WTC11 (cell line): ENCODE data around the gene TNS2. TPM values are rescaled to one million over a fixed set of nuclear protein-coding genes. Genes with fewer than 3 reads are reported as not detected.

Source experiments
- ATAC-seq: fragments of 200-7000 bp; cut with Tn5 transposase; 2 replicates; pipeline ENCODE4 v1.10.0; 2021; ENCODE audit warnings: mild to moderate bottlenecking, moderate library complexity
- CTCF ChIA-PET: fragments of 300-600 bp; sonication (Branson Sonifier 250); formaldehyde crosslinking; loops from one replicate; lab custom pipeline; 2021; ENCODE audit warnings: antibody characterized with exemption; lab: Charles Lee
- POLR2A ChIA-PET: fragments of 350-600 bp; sonication (Branson Sonifier 250); formaldehyde crosslinking; loops from one replicate; lab custom pipeline; 2021; ENCODE audit warnings: antibody characterized with exemption; lab: Charles Lee
- DNase-seq: peaks from one replicate; pipeline ENCODE4 v3.0.0; 2021; ENCODE audit warnings: low spot score
- H3K27ac Mint-ChIP-seq: 2 replicates; pipeline ENCODE4 v1.8.0; 2021; ENCODE audit warnings: mixed read lengths
- H3K27me3 Mint-ChIP-seq: 2 replicates; pipeline ENCODE4 v1.8.0; 2021; ENCODE audit warnings: low read depth, mild to moderate bottlenecking, moderate library complexity, mixed read lengths
- H3K36me3 Mint-ChIP-seq: 2 replicates; pipeline ENCODE4 v1.8.0; 2021; ENCODE audit warnings: mixed read lengths
- H3K4me1 Mint-ChIP-seq: 2 replicates; pipeline ENCODE4 v1.8.0; 2022; ENCODE audit warnings: mixed read lengths
- H3K4me3 Mint-ChIP-seq: 2 replicates; pipeline ENCODE4 v1.8.0; 2021; ENCODE audit warnings: mild to moderate bottlenecking, moderate library complexity, mixed read lengths
- H3K9me3 Mint-ChIP-seq: 2 replicates; pipeline ENCODE4 v1.8.0; 2021; ENCODE audit warnings: mixed read lengths
- CDX4 ChIP-seq: fragments of 250-450 bp; sonication (Bioruptor Pico); IDR thresholded peaks from 2 replicates; pipeline ENCODE4 v1.9.0; 2021; ENCODE audit warnings: moderate library complexity, mild to moderate bottlenecking, inconsistent platforms, borderline replicate concordance
- FOXJ3 ChIP-seq: sonication (generic); formaldehyde crosslinking; IDR thresholded peaks from 2 replicates; pipeline ENCODE4 v1.9.0; 2021; ENCODE audit warnings: missing genetic modification reagents, mild to moderate bottlenecking, borderline replicate concordance
- FOXP4 ChIP-seq: sonication (generic); formaldehyde crosslinking; IDR thresholded peaks from 2 replicates; pipeline ENCODE4 v1.8.0; 2022; ENCODE audit warnings: mild to moderate bottlenecking, missing genetic modification reagents
- GABPB1 ChIP-seq: sonication (generic); formaldehyde crosslinking; IDR thresholded peaks from 2 replicates; pipeline ENCODE4 v1.8.1; 2023; ENCODE audit warnings: mild to moderate bottlenecking, missing genetic modification reagents
- JUN ChIP-seq: sonication (generic); formaldehyde crosslinking; IDR thresholded peaks from 2 replicates; pipeline ENCODE4 v1.8.0; 2023; ENCODE audit warnings: mild to moderate bottlenecking, missing genetic modification reagents
- MYBL2 ChIP-seq: sonication (generic); formaldehyde crosslinking; IDR thresholded peaks from 2 replicates; pipeline ENCODE4 v1.8.1; 2023; ENCODE audit warnings: mild to moderate bottlenecking, moderate library complexity, missing genetic modification reagents
- SMAD4 ChIP-seq: sonication (generic); formaldehyde crosslinking; IDR thresholded peaks from 2 replicates; pipeline ENCODE4 v1.8.0; 2022; ENCODE audit warnings: mild to moderate bottlenecking, missing genetic modification reagents
- ZNF121 ChIP-seq: sonication (generic); formaldehyde crosslinking; IDR thresholded peaks from 2 replicates; pipeline ENCODE4 v1.8.0; 2023; ENCODE audit warnings: missing genetic modification reagents
- ZNF281 ChIP-seq: sonication (generic); formaldehyde crosslinking; IDR thresholded peaks from 2 replicates; pipeline ENCODE4 v1.8.0; 2023; ENCODE audit warnings: mild to moderate bottlenecking, missing genetic modification reagents
- ZNF512 ChIP-seq: sonication (generic); formaldehyde crosslinking; IDR thresholded peaks from 2 replicates; pipeline ENCODE4 v1.8.1; 2022; ENCODE audit warnings: missing genetic modification reagents, borderline replicate concordance
- total RNA-seq: library from RNA; stranded (reverse); gene quantifications from 3 replicates; pipeline ENCODE4 v1.2.3, GENCODE V29; 2021
- TF ChIP-seq, protein P1 (sequence below): fragments of 250-450 bp; sonication (Bioruptor Pico); IDR thresholded peaks from 2 replicates; pipeline ENCODE4 v1.9.0; 2021; ENCODE audit warnings: mild to moderate bottlenecking, borderline replicate concordance

The TNS2 gene
- total RNA-seq, 1 experiment from 2014 or later = 7.7 TPM

DNA sequence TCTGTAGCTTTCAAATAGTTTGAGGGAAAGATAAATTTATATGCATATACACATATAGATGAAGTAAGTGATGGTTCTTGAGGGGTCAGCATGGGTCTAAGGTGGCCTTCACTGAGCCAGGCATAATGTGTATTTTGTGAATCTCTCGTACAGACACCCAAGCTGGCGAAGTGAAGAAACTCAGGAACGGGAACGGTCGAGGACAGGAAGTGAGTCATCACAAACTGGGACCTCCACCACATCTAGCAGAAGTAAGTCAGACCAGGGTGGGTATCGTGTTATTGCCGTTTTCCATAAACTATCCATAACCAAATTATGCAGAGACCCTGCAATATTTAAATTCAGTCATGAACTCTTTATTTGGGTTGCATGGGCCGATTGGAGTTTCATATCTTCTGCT, 15.4 kb upstream of the TNS2 start (continued):
- TF ChIP-seq, protein P1, sequence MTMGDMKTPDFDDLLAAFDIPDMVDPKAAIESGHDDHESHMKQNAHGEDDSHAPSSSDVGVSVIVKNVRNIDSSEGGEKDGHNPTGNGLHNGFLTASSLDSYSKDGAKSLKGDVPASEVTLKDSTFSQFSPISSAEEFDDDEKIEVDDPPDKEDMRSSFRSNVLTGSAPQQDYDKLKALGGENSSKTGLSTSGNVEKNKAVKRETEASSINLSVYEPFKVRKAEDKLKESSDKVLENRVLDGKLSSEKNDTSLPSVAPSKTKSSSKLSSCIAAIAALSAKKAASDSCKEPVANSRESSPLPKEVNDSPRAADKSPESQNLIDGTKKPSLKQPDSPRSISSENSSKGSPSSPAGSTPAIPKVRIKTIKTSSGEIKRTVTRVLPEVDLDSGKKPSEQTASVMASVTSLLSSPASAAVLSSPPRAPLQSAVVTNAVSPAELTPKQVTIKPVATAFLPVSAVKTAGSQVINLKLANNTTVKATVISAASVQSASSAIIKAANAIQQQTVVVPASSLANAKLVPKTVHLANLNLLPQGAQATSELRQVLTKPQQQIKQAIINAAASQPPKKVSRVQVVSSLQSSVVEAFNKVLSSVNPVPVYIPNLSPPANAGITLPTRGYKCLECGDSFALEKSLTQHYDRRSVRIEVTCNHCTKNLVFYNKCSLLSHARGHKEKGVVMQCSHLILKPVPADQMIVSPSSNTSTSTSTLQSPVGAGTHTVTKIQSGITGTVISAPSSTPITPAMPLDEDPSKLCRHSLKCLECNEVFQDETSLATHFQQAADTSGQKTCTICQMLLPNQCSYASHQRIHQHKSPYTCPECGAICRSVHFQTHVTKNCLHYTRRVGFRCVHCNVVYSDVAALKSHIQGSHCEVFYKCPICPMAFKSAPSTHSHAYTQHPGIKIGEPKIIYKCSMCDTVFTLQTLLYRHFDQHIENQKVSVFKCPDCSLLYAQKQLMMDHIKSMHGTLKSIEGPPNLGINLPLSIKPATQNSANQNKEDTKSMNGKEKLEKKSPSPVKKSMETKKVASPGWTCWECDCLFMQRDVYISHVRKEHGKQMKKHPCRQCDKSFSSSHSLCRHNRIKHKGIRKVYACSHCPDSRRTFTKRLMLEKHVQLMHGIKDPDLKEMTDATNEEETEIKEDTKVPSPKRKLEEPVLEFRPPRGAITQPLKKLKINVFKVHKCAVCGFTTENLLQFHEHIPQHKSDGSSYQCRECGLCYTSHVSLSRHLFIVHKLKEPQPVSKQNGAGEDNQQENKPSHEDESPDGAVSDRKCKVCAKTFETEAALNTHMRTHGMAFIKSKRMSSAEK = no peak
- TF ChIP-seq SMAD4 (no peak), ZNF121 (CRISPR knock-in tag) (no peak)

DNA sequence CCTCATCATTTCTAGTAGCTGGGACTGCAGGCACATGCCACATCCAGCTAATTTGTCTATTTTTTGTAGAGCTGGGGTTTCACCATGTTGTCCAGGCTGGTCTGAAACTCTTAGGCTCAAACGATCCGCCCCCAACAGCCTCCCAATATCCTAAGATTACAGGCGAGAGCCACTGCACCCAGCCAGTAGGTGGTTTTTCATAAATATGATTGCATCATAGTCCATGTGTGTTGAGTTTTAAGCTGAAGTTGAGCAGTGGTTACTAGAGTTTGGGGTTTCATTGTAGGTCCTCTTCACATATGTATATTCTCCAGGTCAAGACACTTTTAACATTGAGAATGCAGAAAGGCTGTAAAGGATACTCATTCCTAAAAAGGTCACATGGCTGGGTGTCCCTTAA, 13.1 kb upstream of the TNS2 start:
- H3K36me3 Mint-ChIP-seq = peaks cover 81% of the 10 kb centered on the region
- no peak overlapping the region for H3K4me3 Mint-ChIP-seq
- no peak overlapping the region for H3K27ac Mint-ChIP-seq
- no peaks in the 10 kb centered on the region for H3K27me3 Mint-ChIP-seq
- ATAC-seq = no peak
- DNase-seq = no peak
- ChIA-PET POLR2A (no interaction called here), CTCF (no interaction called here)
- TF ChIP-seq ZNF512 (CRISPR knock-in tag) = no peak
- TF ChIP-seq GABPB1 (CRISPR knock-in tag) = no peak
- TF ChIP-seq FOXP4 (CRISPR knock-in tag) = no peak
- H3K9me3 Mint-ChIP-seq = no peaks in the 10 kb centered on the region
- H3K4me1 Mint-ChIP-seq = peaks cover 15% of the 10 kb centered on the region

- H3K27me3 Mint-ChIP-seq = peaks cover 24% of the 10 kb centered on the region
- no peak for TF ChIP-seq CDX4 (CRISPR knock-in tag)
- TF ChIP-seq JUN = no peak
- TF ChIP-seq FOXJ3 (CRISPR knock-in tag) = no peak
- no peak for TF ChIP-seq ZNF281
- no peak for TF ChIP-seq MYBL2 (CRISPR knock-in tag)
- no peaks in the 10 kb centered on the region for H3K9me3 Mint-ChIP-seq
- POLR2A ChIA-PET = no interaction called here
- H3K27ac Mint-ChIP-seq = no peak overlapping the region
- no peak for ATAC-seq
- H3K4me3 Mint-ChIP-seq = no peak overlapping the region
- CTCF ChIA-PET = no interaction called here
- peaks cover 45% of the 10 kb centered on the region for H3K4me1 Mint-ChIP-seq
- H3K36me3 Mint-ChIP-seq = peaks cover 61% of the 10 kb centered on the region
- DNase-seq = no peak
These were observed 10.0 kb upstream of the TNS2 start for GRCh38 chr12:53039851-53040250.
